HG03135 (cell line): Measurements from ENCODE around the gene GMDS.
A peak's percentile ranks its signal among the peaks of the same experiment; 100 is the strongest.

Experiments
- ATAC-seq: cut with Tn5 transposase; IDR thresholded peaks from one replicate; pipeline ENCODE4 v1.9.1; 2021; ENCODE audit warnings: mild to moderate bottlenecking, moderate library complexity; ENCODE audit not compliant: unreplicated experiment

GMDS gene

GRCh38 chr6:2242311-2242710, 3.1 kb downstream of the GMDS start:
- ATAC-seq = no peak

DNA sequence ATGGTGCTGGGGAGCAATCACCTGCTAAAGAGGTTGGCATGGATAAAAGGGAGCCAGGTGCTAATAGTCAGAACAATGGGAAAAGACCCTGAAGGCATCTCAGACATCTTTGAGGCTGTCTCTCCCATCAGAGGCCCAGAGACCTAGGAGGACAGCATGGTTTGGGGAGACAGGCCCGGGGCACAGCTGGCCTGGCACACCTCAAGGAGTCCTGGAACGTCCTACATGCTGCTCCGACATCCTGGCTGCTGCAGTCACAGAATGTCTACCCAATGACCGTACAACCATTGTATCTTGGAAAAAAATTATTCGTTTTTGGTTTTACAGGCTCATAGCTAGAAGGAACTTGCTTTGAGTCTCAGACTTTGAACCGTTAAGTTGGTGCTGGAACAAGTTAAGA, 4.4 kb downstream of the GMDS start:
- ATAC-seq = no peak

GRCh38 chr6:2237001-2237400, 8.4 kb downstream of the GMDS start:
- ATAC-seq = no peak

DNA sequence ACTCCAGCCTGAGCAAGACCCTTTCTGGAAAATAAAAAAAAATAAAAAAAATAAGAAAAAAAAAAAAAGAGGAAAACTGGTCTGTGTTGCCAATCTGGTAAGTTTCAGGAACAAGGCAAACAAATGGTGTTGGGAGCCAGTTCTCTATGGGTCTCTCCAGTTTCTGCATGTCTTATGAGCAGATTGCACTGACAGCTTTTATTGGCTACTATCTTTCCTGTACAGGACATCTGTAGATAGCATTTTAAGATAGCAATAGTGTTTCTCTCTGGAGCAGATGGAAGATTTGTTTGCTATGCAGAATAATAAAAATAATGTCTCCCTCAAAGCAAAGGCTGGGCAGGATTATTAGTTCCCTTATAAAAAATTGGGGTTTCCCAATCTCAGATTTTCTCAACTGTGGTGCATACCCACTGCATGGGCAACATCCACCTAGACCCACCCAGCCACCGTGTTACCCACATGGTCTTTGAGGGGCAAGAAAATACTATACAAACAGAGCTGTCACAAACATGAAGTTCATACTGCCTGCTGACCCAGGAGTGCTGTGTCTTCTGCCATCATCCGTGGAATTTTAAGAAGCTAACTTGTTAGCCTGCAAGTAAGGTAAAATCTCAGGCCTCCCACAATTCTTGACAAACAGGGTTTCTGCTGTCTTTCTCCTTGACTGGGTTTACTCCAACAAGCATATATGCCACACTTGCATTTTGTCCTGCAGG, 9.5 kb downstream of the GMDS start:
- ATAC-seq = no peak

DNA sequence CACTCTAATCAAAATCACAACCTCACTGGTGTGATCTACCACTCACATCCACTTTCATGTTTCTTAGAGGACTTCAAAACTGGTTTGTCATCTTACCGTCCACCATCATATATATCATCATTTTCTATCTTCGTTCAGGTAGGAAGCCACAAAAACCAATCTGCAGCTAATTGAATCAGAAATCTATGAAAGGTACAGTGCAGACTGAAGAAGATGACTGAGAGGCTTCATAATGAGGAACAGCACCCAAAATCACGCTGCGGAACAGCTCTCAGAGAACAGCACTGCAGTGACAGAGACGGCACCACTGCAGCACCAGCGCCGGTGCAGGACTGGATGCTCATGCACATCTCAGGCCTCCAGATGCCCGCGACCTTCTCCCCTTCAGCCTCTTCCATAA, 13.0 kb downstream of the GMDS start:
- ATAC-seq = no peak

- ATAC-seq = no peak
Measured at GRCh38 chr6:2231438-2231837, 14.0 kb downstream of the GMDS start.

DNA sequence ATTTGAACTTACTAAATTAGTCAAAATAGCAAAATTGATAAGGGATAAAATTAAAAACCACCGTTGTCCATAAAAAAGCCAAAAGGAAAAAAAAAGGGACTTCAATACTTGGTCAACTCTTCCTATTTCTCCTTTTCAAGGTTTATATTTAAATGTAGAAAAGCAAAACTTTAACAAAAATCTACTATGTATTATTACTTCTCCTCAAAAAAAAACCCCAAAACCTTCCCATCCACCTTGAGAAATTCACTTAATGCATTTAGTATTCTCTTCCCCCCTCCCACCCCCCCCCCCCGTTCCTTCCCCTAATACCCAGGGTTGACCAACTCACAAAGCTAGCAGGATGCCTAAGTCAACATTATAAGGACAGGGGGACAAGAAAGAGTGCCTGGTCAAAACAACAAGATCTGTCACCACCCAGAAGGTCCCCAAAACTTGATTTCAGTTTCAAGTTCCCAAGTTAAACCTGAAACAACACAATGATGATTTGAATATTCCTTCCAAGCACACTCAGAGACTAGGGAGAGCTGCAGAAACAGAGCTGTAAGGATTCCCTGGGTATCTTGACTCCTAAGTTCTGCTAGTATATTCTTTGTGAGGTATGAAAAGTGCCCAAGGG, 14.6 kb downstream of the GMDS start:
- no peak for ATAC-seq

DNA sequence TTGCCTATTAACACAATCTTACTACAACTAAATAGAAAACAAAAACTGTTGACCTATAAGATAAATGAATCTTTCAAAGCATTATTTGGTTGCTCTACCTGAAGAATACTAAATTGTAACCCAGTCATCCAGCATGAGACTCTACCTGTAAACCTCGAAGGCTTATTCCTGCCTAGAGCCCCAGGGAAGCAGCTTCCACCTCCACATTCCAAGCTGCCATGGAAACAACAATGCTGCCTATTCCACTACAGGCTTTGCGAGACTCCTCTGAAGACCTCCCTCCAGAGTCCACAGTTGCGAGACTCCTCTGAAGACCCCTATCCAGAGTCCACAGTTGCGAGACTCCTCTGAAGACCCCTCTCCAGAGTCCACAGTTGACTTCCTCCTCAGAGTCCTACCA, 15.7 kb downstream of the GMDS start:
- ATAC-seq = no peak

- ATAC-seq = no peak
Measured at GRCh38 chr6:2229039-2229438, 16.4 kb downstream of the GMDS start.

DNA sequence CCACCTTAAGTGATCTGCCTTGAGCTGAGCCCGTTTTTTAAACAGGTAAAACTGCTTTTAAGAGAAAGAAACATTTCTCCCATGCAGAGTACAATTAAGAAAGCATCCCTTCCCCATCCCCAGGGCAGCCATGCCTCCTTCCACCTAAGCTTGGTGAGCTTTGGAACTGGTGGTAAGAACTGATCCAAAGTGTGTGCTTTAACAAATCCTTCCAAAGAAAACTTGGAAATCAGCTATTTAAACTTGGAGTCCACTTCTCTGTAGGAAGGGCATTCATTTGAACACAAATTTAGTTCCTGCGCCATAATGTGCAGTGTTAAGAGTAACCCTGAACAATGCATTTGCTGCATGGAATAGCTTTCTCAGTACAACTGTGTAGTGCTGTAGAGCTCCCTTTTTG, 17.0 kb downstream of the GMDS start:
- no peak for ATAC-seq

- no peak for ATAC-seq
Measured at GRCh38 chr6:2226775-2227174, 18.6 kb downstream of the GMDS start.

- no peak for ATAC-seq
Measured at GRCh38 chr6:2225422-2226392, 19.7 kb downstream of the GMDS start.

- ATAC-seq = no peak
Measured at GRCh38 chr6:2224847-2225382, 20.5 kb downstream of the GMDS start.

- peak; percentile 12 for ATAC-seq
Measured at GRCh38 chr6:2222275-2222842, 23.0 kb downstream of the GMDS start.

DNA sequence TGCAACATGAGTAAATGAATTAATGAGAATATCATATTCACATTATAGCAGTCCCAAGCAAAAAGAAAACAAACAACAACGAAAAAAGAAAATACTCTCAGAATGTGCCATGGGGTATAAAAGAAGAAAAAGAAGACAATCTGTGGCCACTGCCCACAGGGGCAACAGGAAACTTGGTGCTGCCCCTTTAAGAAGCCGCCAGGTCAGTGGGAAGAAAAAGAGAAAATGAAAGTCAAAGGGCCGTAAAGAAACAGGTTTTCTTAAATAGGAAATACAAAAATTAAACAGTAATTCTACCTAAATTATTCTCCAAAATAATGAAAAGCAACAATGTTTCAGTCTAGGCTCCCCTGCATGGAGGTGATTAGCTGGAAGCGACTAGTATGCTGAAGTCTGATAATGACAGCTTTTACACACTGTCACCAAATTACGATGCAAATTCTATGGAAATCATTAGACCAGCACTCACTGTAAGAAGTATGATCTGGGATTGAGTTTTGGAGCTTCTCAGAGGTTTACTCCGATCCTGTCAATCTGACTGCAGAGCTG, 23.6 kb downstream of the GMDS start:
- ATAC-seq = peak; percentile 52

DNA sequence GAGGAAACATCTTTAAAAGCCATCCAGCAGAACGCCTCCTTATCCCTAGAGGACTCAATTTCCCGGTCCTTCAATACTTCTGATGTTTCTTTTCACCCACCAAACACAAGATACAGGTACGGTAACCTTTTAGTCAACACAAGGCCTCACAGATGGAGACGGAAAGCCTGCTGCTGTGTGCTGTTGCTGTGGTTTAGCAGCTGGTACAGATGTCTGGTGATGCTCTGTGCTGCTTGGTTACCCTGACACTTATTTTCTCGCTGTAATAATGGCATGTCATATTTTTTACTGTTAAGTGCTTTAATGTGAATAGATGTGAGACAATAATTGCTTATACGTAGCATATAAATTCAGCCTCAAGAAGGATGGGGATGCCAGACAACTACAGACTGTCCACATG, 25.3 kb downstream of the GMDS start:
- ATAC-seq = no peak

GRCh38 chr6:2218866-2219265, 26.5 kb downstream of the GMDS start:
- no peak for ATAC-seq

DNA sequence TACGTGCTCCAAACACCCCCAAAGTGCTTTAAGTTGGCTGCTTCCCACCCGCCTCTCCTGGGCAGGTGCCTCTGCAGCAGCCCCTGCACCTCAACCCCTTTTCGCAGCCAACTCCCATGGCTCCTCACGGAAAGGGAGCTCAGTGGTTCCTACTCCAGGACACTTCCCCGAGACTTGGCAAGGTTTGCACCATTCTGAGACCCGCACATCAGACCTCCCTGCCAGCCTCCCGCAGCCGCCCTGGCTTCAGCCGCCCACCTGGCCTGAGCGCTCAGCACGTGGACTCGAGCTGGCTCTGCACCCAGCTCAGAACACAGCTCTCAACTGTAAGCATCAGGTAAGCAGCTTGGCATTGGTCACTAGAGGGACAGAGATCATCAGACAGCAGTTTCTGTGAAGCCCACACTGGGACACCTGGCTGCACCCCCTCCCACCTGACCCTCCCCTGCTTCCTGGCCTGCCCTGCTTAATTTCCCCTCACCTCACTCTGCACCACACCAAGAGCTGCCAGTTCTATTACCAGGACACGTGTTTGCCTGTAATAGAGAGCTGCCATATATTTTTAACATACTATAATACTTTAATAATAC, 28.5 kb downstream of the GMDS start:
- ATAC-seq = no peak

DNA sequence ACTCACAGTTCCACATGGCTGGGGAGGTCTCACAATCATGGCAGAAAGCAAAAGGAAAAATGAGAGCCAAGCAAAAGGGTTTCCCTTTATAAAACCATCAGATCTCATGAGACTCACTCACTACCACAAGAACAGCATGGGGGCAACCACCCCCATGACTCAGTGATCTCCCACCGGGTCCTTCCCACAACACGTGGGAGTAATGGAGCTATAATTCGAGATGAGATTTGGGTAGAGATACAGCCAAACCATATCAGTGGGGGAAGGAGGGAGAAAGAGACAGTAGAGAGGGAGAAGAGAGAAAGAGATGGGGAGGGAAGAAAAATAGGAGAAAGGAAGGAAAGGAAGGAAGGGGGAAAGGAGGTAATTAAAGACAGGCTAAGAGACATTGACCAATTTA, 30.1 kb downstream of the GMDS start:
- ATAC-seq = no peak

GRCh38 chr6:2213086-2213485, 32.3 kb downstream of the GMDS start:
- ATAC-seq = no peak
